ENCODE data around the gene CA7. TPM values are rescaled to one million over a fixed set of nuclear protein-coding genes. Genes with fewer than 3 reads are reported as not detected.

CA7 gene
- polyA plus RNA-seq, 1 donor from 2014 or later = not detected

GRCh38 chr16:66832661-66833305 is 11.4 kb upstream of the CA7 start:
- Histone ChIP-seq H4K20me1 (ENCODE audit: insufficient read depth) (no peaks in the 10 kb centered on the region), H3K4me2 (ENCODE audit: low read length) (no peak overlapping the region), H3K27ac (ENCODE audit: low read length) (no peak overlapping the region), H3K79me2 (replicated peaks; ENCODE audit: insufficient read depth, low read length) (peaks cover 19% of the 10 kb centered on the region), H3F3A (ENCODE audit: insufficient read depth, low read length, poor library complexity, severe bottlenecking) (no peaks in the 10 kb centered on the region), H3K36me3 (ENCODE audit: insufficient read depth, low read length) (no peaks in the 10 kb centered on the region), H3K27me3 (ENCODE audit: insufficient read depth, low read depth, low read length) (no peaks in the 10 kb centered on the region), H3K9ac (ENCODE audit: low read length) (no peak overlapping the region), H2AFZ (ENCODE audit: low read depth, low read length) (no peak overlapping the region), H3K9me3 (ENCODE audit: low read length) (no peaks in the 10 kb centered on the region), H3K9me2 (ENCODE audit: insufficient read depth, low read length) (no peaks in the 10 kb centered on the region), H3K4me3 (ENCODE audit: low read length) (no peak overlapping the region)
- TF ChIP-seq SMC3 (conservative IDR thresholded peaks at IDR 0.05; ENCODE audit: poor library complexity) (no peak), EP300 (conservative IDR thresholded peaks at IDR 0.05; ENCODE audit: poor library complexity, severe bottlenecking) (no peak), POLR2AphosphoS5 (IDR thresholded peaks at IDR 0.05) (no peak), CTCF (IDR thresholded peaks at IDR 0.05; ENCODE audit: poor library complexity, severe bottlenecking) (no peak), RAD21 (conservative IDR thresholded peaks at IDR 0.05) (no peak), MXI1 (conservative IDR thresholded peaks at IDR 0.05; ENCODE audit: poor library complexity, severe bottlenecking) (no peak), TAF1 (IDR thresholded peaks at IDR 0.05; ENCODE audit: low read depth) (no peak), EZH2 (IDR thresholded peaks at IDR 0.05; ENCODE audit: borderline replicate concordance, insufficient read depth, low read length, poor library complexity, severe bottlenecking) (no peak)
- TF ChIP-seq, protein P1, sequence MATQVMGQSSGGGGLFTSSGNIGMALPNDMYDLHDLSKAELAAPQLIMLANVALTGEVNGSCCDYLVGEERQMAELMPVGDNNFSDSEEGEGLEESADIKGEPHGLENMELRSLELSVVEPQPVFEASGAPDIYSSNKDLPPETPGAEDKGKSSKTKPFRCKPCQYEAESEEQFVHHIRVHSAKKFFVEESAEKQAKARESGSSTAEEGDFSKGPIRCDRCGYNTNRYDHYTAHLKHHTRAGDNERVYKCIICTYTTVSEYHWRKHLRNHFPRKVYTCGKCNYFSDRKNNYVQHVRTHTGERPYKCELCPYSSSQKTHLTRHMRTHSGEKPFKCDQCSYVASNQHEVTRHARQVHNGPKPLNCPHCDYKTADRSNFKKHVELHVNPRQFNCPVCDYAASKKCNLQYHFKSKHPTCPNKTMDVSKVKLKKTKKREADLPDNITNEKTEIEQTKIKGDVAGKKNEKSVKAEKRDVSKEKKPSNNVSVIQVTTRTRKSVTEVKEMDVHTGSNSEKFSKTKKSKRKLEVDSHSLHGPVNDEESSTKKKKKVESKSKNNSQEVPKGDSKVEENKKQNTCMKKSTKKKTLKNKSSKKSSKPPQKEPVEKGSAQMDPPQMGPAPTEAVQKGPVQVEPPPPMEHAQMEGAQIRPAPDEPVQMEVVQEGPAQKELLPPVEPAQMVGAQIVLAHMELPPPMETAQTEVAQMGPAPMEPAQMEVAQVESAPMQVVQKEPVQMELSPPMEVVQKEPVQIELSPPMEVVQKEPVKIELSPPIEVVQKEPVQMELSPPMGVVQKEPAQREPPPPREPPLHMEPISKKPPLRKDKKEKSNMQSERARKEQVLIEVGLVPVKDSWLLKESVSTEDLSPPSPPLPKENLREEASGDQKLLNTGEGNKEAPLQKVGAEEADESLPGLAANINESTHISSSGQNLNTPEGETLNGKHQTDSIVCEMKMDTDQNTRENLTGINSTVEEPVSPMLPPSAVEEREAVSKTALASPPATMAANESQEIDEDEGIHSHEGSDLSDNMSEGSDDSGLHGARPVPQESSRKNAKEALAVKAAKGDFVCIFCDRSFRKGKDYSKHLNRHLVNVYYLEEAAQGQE (IDR thresholded peaks at IDR 0.05; ENCODE audit: borderline replicate concordance) = no peak

DNA sequence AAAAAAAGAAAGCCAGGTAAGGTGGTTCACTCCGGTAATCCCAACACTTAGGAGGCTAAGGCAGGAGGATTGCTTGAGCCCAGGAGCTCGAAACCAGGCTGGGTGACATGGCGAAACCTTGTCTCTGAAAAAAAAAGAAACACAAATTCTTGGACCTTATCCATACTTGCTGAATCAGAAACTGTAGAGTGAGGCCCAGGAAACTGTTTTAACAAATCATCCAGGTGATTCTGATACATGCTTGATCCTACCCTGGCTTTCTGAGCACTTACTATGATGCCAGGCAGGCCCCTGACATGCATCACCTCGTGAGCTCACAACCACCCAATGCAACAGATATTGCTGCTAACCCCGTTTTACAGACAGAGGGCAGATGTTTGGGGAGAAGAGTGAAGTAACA is 9.5 kb upstream of the CA7 start:
- Histone ChIP-seq H3K9me2 (ENCODE audit: insufficient read depth, low read length) (no peaks in the 10 kb centered on the region), H2AFZ (ENCODE audit: low read depth, low read length) (no peak overlapping the region), H3K27ac (ENCODE audit: low read length) (no peak overlapping the region), H3K4me3 (ENCODE audit: low read length) (no peak overlapping the region), H4K20me1 (ENCODE audit: insufficient read depth) (no peaks in the 10 kb centered on the region), H3K9me3 (ENCODE audit: low read length) (no peaks in the 10 kb centered on the region), H3K4me2 (ENCODE audit: low read length) (no peak overlapping the region), H3K27me3 (ENCODE audit: insufficient read depth, low read depth, low read length) (no peaks in the 10 kb centered on the region), H3K79me2 (replicated peaks; ENCODE audit: insufficient read depth, low read length) (peaks cover 5% of the 10 kb centered on the region), H3K36me3 (ENCODE audit: insufficient read depth, low read length) (no peaks in the 10 kb centered on the region), H3K9ac (ENCODE audit: low read length) (no peak overlapping the region), H3F3A (ENCODE audit: insufficient read depth, low read length, poor library complexity, severe bottlenecking) (no peaks in the 10 kb centered on the region)
- TF ChIP-seq EZH2 (IDR thresholded peaks at IDR 0.05; ENCODE audit: borderline replicate concordance, insufficient read depth, low read length, poor library complexity, severe bottlenecking) (no peak), TAF1 (IDR thresholded peaks at IDR 0.05; ENCODE audit: low read depth) (no peak), CTCF (IDR thresholded peaks at IDR 0.05; ENCODE audit: poor library complexity, severe bottlenecking) (no peak), EP300 (conservative IDR thresholded peaks at IDR 0.05; ENCODE audit: poor library complexity, severe bottlenecking) (no peak), SMC3 (conservative IDR thresholded peaks at IDR 0.05; ENCODE audit: poor library complexity) (no peak), POLR2AphosphoS5 (IDR thresholded peaks at IDR 0.05) (no peak), MXI1 (conservative IDR thresholded peaks at IDR 0.05; ENCODE audit: poor library complexity, severe bottlenecking) (no peak), RAD21 (conservative IDR thresholded peaks at IDR 0.05) (no peak)
- TF ChIP-seq, protein P1 (IDR thresholded peaks at IDR 0.05; ENCODE audit: borderline replicate concordance) = no peak
